ENCODE results near the gene CPB1. TPM values are rescaled to one million over a fixed set of nuclear protein-coding genes. Genes with fewer than 3 reads are reported as not detected.

Gene CPB1
- total and polyA plus RNA-seq, 11 donors = 0.08 to 27.7 (median 2.0) TPM; not detected in 5

DNA sequence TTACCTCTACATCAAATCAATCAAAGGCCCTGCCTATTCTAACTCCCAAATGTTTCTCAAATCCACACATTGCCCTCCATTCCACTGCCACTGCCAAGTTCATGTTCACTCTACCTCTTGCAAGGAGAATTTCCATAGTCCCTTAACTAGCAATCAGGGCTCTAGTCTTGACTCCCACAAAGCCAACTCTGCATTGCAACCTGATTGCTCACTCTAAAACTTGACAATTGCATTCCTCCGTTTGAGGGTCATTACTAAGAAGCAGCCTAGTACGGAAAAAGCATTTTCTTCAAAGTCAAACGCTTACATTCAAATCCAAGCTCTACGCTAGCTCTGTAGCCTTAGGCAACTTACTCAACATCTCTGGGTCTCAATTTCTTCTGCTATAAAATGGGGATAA is 38.6 kb downstream of the CPB1 start:
- H3K9me3 ChIP-seq = no peaks in the 10 kb centered on the region
- no peak overlapping the region for H3K4me3 ChIP-seq
- H3K4me1 ChIP-seq = no peaks in the 10 kb centered on the region
- peaks cover 0 to 26% (median 3%) of the 10 kb centered on the region in 9 donors for H3K27me3 ChIP-seq
- intact Hi-C loops (cut with DNase I) = loop anchor here in 2 of 10 donors (10.0 kb wide), 1 partner anchor 409 kb away; no protein-coding TSS in a partner anchor
- WGBS, 4 donors = 81 to 89% (median 85%) methylated on average over 4 of the region's 4 CpGs
- no peak overlapping the region for H3K27ac ChIP-seq
- H3K36me3 ChIP-seq = no peaks in the 10 kb centered on the region
- TF ChIP-seq, protein P1, sequence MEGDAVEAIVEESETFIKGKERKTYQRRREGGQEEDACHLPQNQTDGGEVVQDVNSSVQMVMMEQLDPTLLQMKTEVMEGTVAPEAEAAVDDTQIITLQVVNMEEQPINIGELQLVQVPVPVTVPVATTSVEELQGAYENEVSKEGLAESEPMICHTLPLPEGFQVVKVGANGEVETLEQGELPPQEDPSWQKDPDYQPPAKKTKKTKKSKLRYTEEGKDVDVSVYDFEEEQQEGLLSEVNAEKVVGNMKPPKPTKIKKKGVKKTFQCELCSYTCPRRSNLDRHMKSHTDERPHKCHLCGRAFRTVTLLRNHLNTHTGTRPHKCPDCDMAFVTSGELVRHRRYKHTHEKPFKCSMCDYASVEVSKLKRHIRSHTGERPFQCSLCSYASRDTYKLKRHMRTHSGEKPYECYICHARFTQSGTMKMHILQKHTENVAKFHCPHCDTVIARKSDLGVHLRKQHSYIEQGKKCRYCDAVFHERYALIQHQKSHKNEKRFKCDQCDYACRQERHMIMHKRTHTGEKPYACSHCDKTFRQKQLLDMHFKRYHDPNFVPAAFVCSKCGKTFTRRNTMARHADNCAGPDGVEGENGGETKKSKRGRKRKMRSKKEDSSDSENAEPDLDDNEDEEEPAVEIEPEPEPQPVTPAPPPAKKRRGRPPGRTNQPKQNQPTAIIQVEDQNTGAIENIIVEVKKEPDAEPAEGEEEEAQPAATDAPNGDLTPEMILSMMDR (IDR thresholded peaks at IDR 0.05) = no peak
- no peak for TF ChIP-seq POLR2A (IDR thresholded peaks at IDR 0.05)
- no peak for ATAC-seq
- DNase-seq = no peak

DNA sequence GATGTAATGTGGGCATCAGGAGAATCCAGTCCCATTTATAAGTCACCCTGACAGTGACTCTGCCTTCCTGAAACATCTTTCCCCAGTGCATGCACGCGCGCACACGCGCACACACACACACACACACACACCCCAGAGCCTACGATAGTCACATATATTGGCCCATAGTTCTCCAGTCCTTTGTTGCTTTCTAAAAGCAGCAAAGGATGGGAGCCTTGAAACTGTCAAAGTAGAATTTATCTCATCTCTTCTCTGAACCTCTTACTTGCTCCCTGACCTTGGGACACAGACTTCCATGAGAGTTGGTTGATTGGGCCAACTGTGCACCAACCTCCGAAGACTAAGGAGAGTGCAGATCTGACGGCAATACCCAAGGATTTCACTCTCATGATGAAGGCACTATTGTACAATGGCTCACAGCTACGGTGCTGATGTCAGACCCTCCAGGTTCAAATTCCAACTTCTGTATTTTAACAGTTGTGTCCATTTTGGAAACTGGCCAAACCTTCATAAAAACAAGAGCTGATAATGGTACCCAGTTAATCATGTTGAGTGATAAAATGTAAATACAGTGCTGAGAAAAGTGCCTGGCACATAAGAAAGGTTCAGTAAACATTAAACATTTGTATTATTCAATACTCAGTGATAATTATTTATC is 45.8 kb downstream of the CPB1 start:
- peaks cover 0 to 5% (median 0%) of the 10 kb centered on the region in 9 donors for H3K27me3 ChIP-seq
- intact Hi-C loops (cut with DNase I) = no loop called here

DNA sequence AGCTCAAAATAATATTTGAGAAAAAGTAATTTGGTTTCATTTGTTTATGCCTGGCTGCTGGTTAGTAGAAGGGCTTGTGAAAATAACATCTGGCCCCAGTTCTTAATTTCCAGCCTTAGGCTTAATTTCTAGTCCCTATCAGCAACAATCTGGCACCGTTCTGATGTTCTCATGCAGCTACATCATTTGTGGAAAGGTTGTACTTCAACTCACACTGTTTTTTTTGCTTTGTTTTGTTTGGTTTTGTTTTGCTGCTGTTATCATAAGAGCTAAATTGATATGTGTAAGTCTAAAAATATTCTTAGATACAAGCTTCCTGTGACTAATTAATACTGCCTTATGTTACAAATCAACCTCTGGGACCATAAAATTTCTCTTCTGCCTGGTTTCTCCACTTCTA is 46.4 kb downstream of the CPB1 start:
- WGBS, 4 donors = 40 to 50% (median 43%) methylated on average over 1 of the region's 1 CpG
- intact Hi-C loops (cut with DNase I) = no loop called here
- ATAC-seq (no peak), DNase-seq (no peak)
- H3K36me3 ChIP-seq = no peaks in the 10 kb centered on the region
- H3K9me3 ChIP-seq = no peaks in the 10 kb centered on the region
- peaks cover 0 to 5% (median 0%) of the 10 kb centered on the region in 9 donors for H3K27me3 ChIP-seq
- H3K27ac ChIP-seq = no peak overlapping the region
- no peak for TF ChIP-seq POLR2A (IDR thresholded peaks at IDR 0.05)
- TF ChIP-seq, protein P1 (IDR thresholded peaks at IDR 0.05) = no peak
- no peak overlapping the region for H3K4me3 ChIP-seq
- no peaks in the 10 kb centered on the region for H3K4me1 ChIP-seq

More for the DNA sequence above, 45.8 kb downstream of the CPB1 start:
- H3K4me3 ChIP-seq = no peak overlapping the region
- H3K36me3 ChIP-seq = no peaks in the 10 kb centered on the region
- no peak for DNase-seq
- no peak for TF ChIP-seq POLR2A (IDR thresholded peaks at IDR 0.05)
- TF ChIP-seq, protein P1 (IDR thresholded peaks at IDR 0.05) = no peak
- ATAC-seq = no peak
- no peak overlapping the region for H3K27ac ChIP-seq
- 76 to 89% (median 84%) methylated on average over 9 of the region's 9 CpGs for WGBS, 4 donors
- no peaks in the 10 kb centered on the region for H3K9me3 ChIP-seq
- no peaks in the 10 kb centered on the region for H3K4me1 ChIP-seq

DNA sequence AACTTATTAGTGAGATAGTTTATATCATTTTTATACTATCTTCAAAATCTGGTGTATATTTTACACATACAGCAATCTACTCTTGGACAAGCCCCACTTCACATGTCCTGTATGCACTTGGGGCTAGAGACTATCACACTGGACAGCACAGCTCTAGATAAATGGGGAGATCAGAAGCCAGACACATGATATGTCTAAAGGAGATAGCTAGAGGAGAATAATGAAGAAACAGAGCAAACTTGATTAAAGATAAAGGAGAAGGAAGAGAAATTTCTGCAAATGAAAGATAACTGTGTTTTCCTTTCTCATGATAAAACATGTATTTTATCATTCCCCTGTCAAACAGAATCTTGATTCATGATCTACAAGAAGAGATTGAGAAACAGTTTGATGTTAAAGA is 50.5 kb downstream of the CPB1 start:
- no peak for ATAC-seq
- Histone ChIP-seq H3K4me1 (no peaks in the 10 kb centered on the region), H3K9me3 (no peaks in the 10 kb centered on the region), H3K4me3 (no peak overlapping the region), H3K27me3 (peaks cover 0 to 5% (median 0%) of the 10 kb centered on the region in 9 donors), H3K27ac (no peak overlapping the region), H3K36me3 (no peaks in the 10 kb centered on the region)
- intact Hi-C loops (cut with DNase I) = no loop called here
- TF ChIP-seq, protein P1 (IDR thresholded peaks at IDR 0.05) = no peak
- no peak for TF ChIP-seq POLR2A (IDR thresholded peaks at IDR 0.05)
- DNase-seq = no peak

Measured in heart left ventricle (tissue), 16 donors.